Measurements from ENCODE around the gene CFAP52.

GRCh38 chr17:9575381-9576101, 901 bp upstream of the CFAP52 start, which contains the start of gene STX8:
- TF ChIP-seq CTCF (IDR thresholded peaks at IDR 0.05) (peak in 1 of 4 experiments; percentile 29), EP300 (IDR thresholded peaks at IDR 0.05) (no peak), POLR2A (IDR thresholded peaks at IDR 0.05) (no peak), POLR2AphosphoS5 (IDR thresholded peaks at IDR 0.05) (peak; percentile 86)
